Measurements from ENCODE around the gene FIGLA. TPM values are rescaled to one million over a fixed set of nuclear protein-coding genes. Genes with fewer than 3 reads are reported as not detected.

FIGLA gene
- total RNA-seq, 6 experiments from 2014 or later: not detected

GRCh38 chr2:70766357-70767078 is 23.9 kb downstream of the FIGLA start:
- Mint-ChIP-seq H3K36me3 (ENCODE audit: low read depth) (no peaks in the 10 kb centered on the region), H3K27me3 (ENCODE audit: insufficient read depth) (peaks cover 60% of the 10 kb centered on the region), H3K9me3 (no peaks in the 10 kb centered on the region), H3K4me3 (no peak overlapping the region), H3K4me1 (ENCODE audit: low read depth) (0 out of 2 replicates have a peak, but pooled peaks cover 5% of the 10 kb centered on the region), H3K27ac (no peak overlapping the region)
- TF ChIP-seq CTCF (IDR thresholded peaks at IDR 0.05): no peak
- DNase-seq: no peak

GRCh38 chr2:70765507-70765906 is 24.9 kb downstream of the FIGLA start:
- DNase-seq: no peak
- H3K27me3 Mint-ChIP-seq (ENCODE audit: insufficient read depth): peaks cover 55% of the 10 kb centered on the region
- no peaks in the 10 kb centered on the region for H3K9me3 Mint-ChIP-seq
- no peak for TF ChIP-seq CTCF (IDR thresholded peaks at IDR 0.05)
- no peak overlapping the region for H3K4me3 Mint-ChIP-seq
- no peaks in the 10 kb centered on the region for H3K36me3 Mint-ChIP-seq (ENCODE audit: low read depth)
- 0 out of 2 replicates have a peak, but pooled peaks cover 5% of the 10 kb centered on the region for H3K4me1 Mint-ChIP-seq (ENCODE audit: low read depth)
- no peak overlapping the region for H3K27ac Mint-ChIP-seq

GRCh38 chr2:70759446-70759845 is 31.0 kb downstream of the FIGLA start:
- Mint-ChIP-seq H3K27me3 (ENCODE audit: insufficient read depth) (peaks cover 20% of the 10 kb centered on the region), H3K36me3 (ENCODE audit: low read depth) (no peaks in the 10 kb centered on the region), H3K9me3 (no peaks in the 10 kb centered on the region), H3K4me3 (no peak overlapping the region), H3K27ac (no peak overlapping the region), H3K4me1 (ENCODE audit: low read depth) (no peaks in the 10 kb centered on the region)
- TF ChIP-seq CTCF (IDR thresholded peaks at IDR 0.05): no peak
- DNase-seq: no peak

GRCh38 chr2:70757966-70758365 is 32.5 kb downstream of the FIGLA start:
- no peak for DNase-seq
- no peak overlapping the region for H3K4me3 Mint-ChIP-seq
- H3K9me3 Mint-ChIP-seq: no peaks in the 10 kb centered on the region
- H3K27ac Mint-ChIP-seq: no peak overlapping the region
- peaks cover 13% of the 10 kb centered on the region for H3K27me3 Mint-ChIP-seq (ENCODE audit: insufficient read depth)
- no peak for TF ChIP-seq CTCF (IDR thresholded peaks at IDR 0.05)
- no peaks in the 10 kb centered on the region for H3K36me3 Mint-ChIP-seq (ENCODE audit: low read depth)
- H3K4me1 Mint-ChIP-seq (ENCODE audit: low read depth): no peaks in the 10 kb centered on the region

GRCh38 chr2:70757360-70757759 is 33.1 kb downstream of the FIGLA start:
- DNase-seq: no peak
- H3K27me3 Mint-ChIP-seq (ENCODE audit: insufficient read depth): peaks cover 13% of the 10 kb centered on the region
- H3K4me1 Mint-ChIP-seq (ENCODE audit: low read depth): no peaks in the 10 kb centered on the region
- TF ChIP-seq CTCF (IDR thresholded peaks at IDR 0.05): no peak
- no peaks in the 10 kb centered on the region for H3K36me3 Mint-ChIP-seq (ENCODE audit: low read depth)
- H3K9me3 Mint-ChIP-seq: no peaks in the 10 kb centered on the region
- no peak overlapping the region for H3K27ac Mint-ChIP-seq
- H3K4me3 Mint-ChIP-seq: no peak overlapping the region

All from HFFc6 (cell line).